HG03378 (cell line): ENCODE data around the gene CADM1.

ENCODE experiments used
- ATAC-seq: cut with Tn5 transposase; IDR thresholded peaks from one replicate; pipeline ENCODE4 v1.9.1; 2021; ENCODE audit warnings: mild to moderate bottlenecking, moderate library complexity; ENCODE audit not compliant: unreplicated experiment

The CADM1 gene

GRCh38 chr11:115518983-115519628, 14.9 kb upstream of the CADM1 start:
- ATAC-seq = no peak

GRCh38 chr11:115515647-115516395, 11.6 kb upstream of the CADM1 start:
- no peak for ATAC-seq

GRCh38 chr11:115506954-115507675, 2.9 kb upstream of the CADM1 start:
- no peak for ATAC-seq

- no peak for ATAC-seq
Measured at GRCh38 chr11:115505175-115505574, 960 bp upstream of the CADM1 start.

- no peak for ATAC-seq
Measured at GRCh38 chr11:115503886-115504275, 334 bp downstream of the CADM1 start.

- ATAC-seq = no peak
Measured at GRCh38 chr11:115503083-115503885, 931 bp downstream of the CADM1 start.

GRCh38 chr11:115502636-115503082, 1.6 kb downstream of the CADM1 start:
- ATAC-seq = no peak

GRCh38 chr11:115501893-115502589, 2.2 kb downstream of the CADM1 start:
- no peak for ATAC-seq

- ATAC-seq = no peak
Measured at GRCh38 chr11:115501502-115501892, 2.7 kb downstream of the CADM1 start.

GRCh38 chr11:115500547-115501501, 3.4 kb downstream of the CADM1 start:
- ATAC-seq = no peak

- ATAC-seq = no peak
Measured at GRCh38 chr11:115499891-115500290, 4.3 kb downstream of the CADM1 start.

GRCh38 chr11:115499241-115499799, 4.9 kb downstream of the CADM1 start:
- ATAC-seq = no peak

GRCh38 chr11:115498354-115498753, 5.9 kb downstream of the CADM1 start:
- ATAC-seq = no peak

- ATAC-seq = no peak
Measured at GRCh38 chr11:115497303-115497702, 6.9 kb downstream of the CADM1 start.

GRCh38 chr11:115496892-115497291, 7.3 kb downstream of the CADM1 start:
- no peak for ATAC-seq

GRCh38 chr11:115493905-115494304, 10.3 kb downstream of the CADM1 start:
- ATAC-seq = no peak

GRCh38 chr11:115493488-115493887, 10.7 kb downstream of the CADM1 start:
- no peak for ATAC-seq

GRCh38 chr11:115489466-115489865, 14.7 kb downstream of the CADM1 start:
- ATAC-seq = no peak

GRCh38 chr11:115488945-115489344, 15.3 kb downstream of the CADM1 start:
- no peak for ATAC-seq
